HG03039 (cell line): Measurements from ENCODE around the gene RSAD2.
A peak's percentile ranks its signal among the peaks of the same experiment; 100 is the strongest.
"Not testable (repeated sequence)": the region's sequence is repeated elsewhere in the genome, so short reads cannot be mapped to it uniquely, and the experiment has no call there.

Experiments used
- ATAC-seq: cut with Tn5 transposase; IDR thresholded peaks from one replicate; pipeline ENCODE4 v1.9.1; 2021; ENCODE audit warnings: mild to moderate bottlenecking, moderate library complexity; ENCODE audit not compliant: unreplicated experiment

The RSAD2 gene

GRCh38 chr2:6877402-6878304 lies at the start of gene RSAD2:
Gene RSAD2 (plus strand): TSS chr2:6877777. CDS start chr2:6877801, 24 bp downstream.
- peak; percentile 88 for ATAC-seq

GRCh38 chr2:6828299-6828584 lies 49.3 kb upstream of the RSAD2 start:
- no peak for ATAC-seq

- ATAC-seq = no peak
These were observed 46.3 kb upstream of the RSAD2 start for GRCh38 chr2:6831229-6831628.

- ATAC-seq = no peak
These were observed 44.8 kb upstream of the RSAD2 start for GRCh38 chr2:6832596-6833299.

GRCh38 chr2:6833300-6833604 lies 44.3 kb upstream of the RSAD2 start:
- ATAC-seq = no peak

GRCh38 chr2:6834163-6834562 lies 43.4 kb upstream of the RSAD2 start:
- no peak for ATAC-seq

- ATAC-seq = no peak
These were observed 42.1 kb upstream of the RSAD2 start for GRCh38 chr2:6835467-6835866.

- no peak for ATAC-seq
These were observed 38.8 kb upstream of the RSAD2 start for GRCh38 chr2:6838673-6839319.

GRCh38 chr2:6841537-6842287 lies 35.9 kb upstream of the RSAD2 start:
- no peak for ATAC-seq

GRCh38 chr2:6845312-6845711 lies 32.3 kb upstream of the RSAD2 start:
- no peak for ATAC-seq

GRCh38 chr2:6845903-6846302 lies 31.7 kb upstream of the RSAD2 start:
- ATAC-seq = no peak

GRCh38 chr2:6846540-6846939 lies 31.0 kb upstream of the RSAD2 start:
- ATAC-seq = no peak

GRCh38 chr2:6846967-6847681 lies 30.5 kb upstream of the RSAD2 start:
- no peak for ATAC-seq

- ATAC-seq = no peak
These were observed 25.4 kb upstream of the RSAD2 start for GRCh38 chr2:6852195-6852594.

- ATAC-seq = no peak
These were observed 23.2 kb upstream of the RSAD2 start for GRCh38 chr2:6854416-6854815.

- ATAC-seq = no peak
These were observed 21.6 kb upstream of the RSAD2 start for GRCh38 chr2:6855860-6856547.

- ATAC-seq = no peak
These were observed 21.0 kb upstream of the RSAD2 start for GRCh38 chr2:6856548-6856920.

- ATAC-seq = not testable (repeated sequence)
These were observed 19.0 kb upstream of the RSAD2 start for GRCh38 chr2:6858466-6859027.

GRCh38 chr2:6860296-6860695 lies 17.3 kb upstream of the RSAD2 start:
- no peak for ATAC-seq

GRCh38 chr2:6863792-6864191 lies 13.8 kb upstream of the RSAD2 start:
- ATAC-seq = no peak
